SK-N-SH (cell line): Measurements from ENCODE around the gene DMAP1. TPM values are rescaled to one million over a fixed set of nuclear protein-coding genes. Genes with fewer than 3 reads are reported as not detected.

ENCODE experiments used
- CTCF ChIA-PET: fragments of 300-600, 350-600 bp; formaldehyde crosslinking; extraction: SDS; loops from one replicate; lab custom pipeline; 2021; lab: Yijun Ruan, JAX
- POLR2A ChIA-PET: fragments of 350-600 bp; sonication (Branson Sonifier 250); formaldehyde crosslinking; extraction: SDS; loops from one replicate; lab custom pipeline; 2020; ENCODE audit warnings: antibody characterized with exemption, inconsistent platforms; lab: Yijun Ruan, JAX
- DNase-seq: peaks from one replicate; pipeline ENCODE4 v3.0.0; 2012
- H2AFZ ChIP-seq: fragments of 200-600 bp; sonication (generic); 2 replicates; pipeline ENCODE4 v1.8.1; 2016; ENCODE audit warnings: antibody characterized with exemption, mild to moderate bottlenecking, low read depth
- H3F3A ChIP-seq: fragments of 200-600 bp; sonication (generic); replicated peaks from 2 replicates; pipeline ENCODE3; 2016; ENCODE audit warnings: antibody characterized with exemption, mild to moderate bottlenecking; ENCODE audit not compliant: insufficient read depth
- H3K27ac ChIP-seq, 2 experiments: fragments of 200-500 bp in 1 of 2; fragments of 200-600 bp in 1 of 2; sonication (Bioruptor generic) in 1 of 2; sonication (generic), shearing (Covaris generic) in 1 of 2; 2 replicates each; pipeline versions ENCODE4 v1.5.1 to v1.6.1; 2014 to 2016; ENCODE audit warnings: low read depth in 2 of 2, inconsistent platforms in 1 of 2, low read length in 1 of 2, mild to moderate bottlenecking in 1 of 2, mixed read lengths in 1 of 2
- H3K27me3 ChIP-seq: fragments of 200-600 bp; sonication (generic), shearing (Covaris generic); 2 replicates; pipeline ENCODE4 v1.6.1; 2016; ENCODE audit warnings: mixed run types; ENCODE audit not compliant: insufficient read depth
- H3K36me3 ChIP-seq, 2 experiments: fragments of 200-500 bp in 1 of 2; fragments of 200-600 bp in 1 of 2; sonication (Bioruptor generic) in 1 of 2; sonication (generic) in 1 of 2; replicated peaks in 1 of 2; 2 replicates each; pipeline versions ENCODE3 to v1.5.1; 2014 to 2016; ENCODE audit warnings: low read length in 1 of 2, mild to moderate bottlenecking in 1 of 2; ENCODE audit not compliant: insufficient read depth in 2 of 2, control insufficient read depth in 1 of 2
- H3K4me1 ChIP-seq, 2 experiments: fragments of 200-500 bp in 1 of 2; fragments of 200-600 bp in 1 of 2; sonication (Bioruptor generic) in 1 of 2; sonication (generic), shearing (Covaris generic) in 1 of 2; 2 replicates each; pipeline versions ENCODE4 v1.5.1 to v1.6.1; 2014 to 2016; ENCODE audit warnings: low read depth in 1 of 2, low read length in 1 of 2, mixed run types in 1 of 2; ENCODE audit not compliant: insufficient read depth in 2 of 2, control insufficient read depth in 1 of 2
- H3K4me2 ChIP-seq: fragments of 200-600 bp; sonication (generic), shearing (Covaris generic); 2 replicates; pipeline ENCODE4 v1.6.1; 2017; ENCODE audit warnings: mixed run types
- H3K4me3 ChIP-seq, 2 experiments: fragments of 200-500 bp in 1 of 2; fragments of 200-600 bp in 1 of 2; sonication (Bioruptor generic) in 1 of 2; sonication (generic), shearing (Covaris generic) in 1 of 2; 2 replicates each; pipeline versions ENCODE4 v1.5.1 to v1.8.1; 2014 to 2016; ENCODE audit warnings: low read depth in 2 of 2, inconsistent platforms in 1 of 2, low read length in 1 of 2, mild to moderate bottlenecking in 1 of 2, mixed read lengths in 1 of 2, moderate library complexity in 1 of 2
- H3K79me2 ChIP-seq: fragments of 200-600 bp; sonication (generic); 2 replicates; pipeline ENCODE4 v1.8.1; 2017; ENCODE audit warnings: mild to moderate bottlenecking; ENCODE audit not compliant: insufficient read depth
- H3K9ac ChIP-seq: fragments of 200-600 bp; sonication (generic); 2 replicates; pipeline ENCODE4 v1.6.1; 2017; ENCODE audit warnings: mixed run types
- H3K9me2 ChIP-seq: fragments of 200-600 bp; sonication (generic); 2 replicates; pipeline ENCODE4 v1.6.1; 2017; ENCODE audit warnings: mixed run types
- H3K9me3 ChIP-seq: fragments of 200-600 bp; sonication (generic); 2 replicates; pipeline ENCODE4 v1.6.1; 2017; ENCODE audit warnings: mixed run types, mild to moderate bottlenecking, moderate library complexity
- H4K20me1 ChIP-seq: fragments of 200-600 bp; sonication (generic); 2 replicates; pipeline ENCODE4 v1.6.1; 2017; ENCODE audit warnings: mild to moderate bottlenecking, mixed run types; ENCODE audit not compliant: insufficient read depth
- CHD2 ChIP-seq: fragments of 150-350 bp; IDR thresholded peaks from 2 replicates; pipeline ENCODE4 v1.6.1; 2018; ENCODE audit warnings: low read length; ENCODE audit not compliant: partially characterized antibody
- EZH2phosphoT487 ChIP-seq: fragments of 200-600 bp; sonication (generic); IDR thresholded peaks from 2 replicates; pipeline ENCODE4 v1.6.1; 2017; ENCODE audit warnings: low read depth, mixed run types, mild to moderate bottlenecking, antibody characterized with exemption, moderate library complexity, borderline replicate concordance
- FOSL2 ChIP-seq: IDR thresholded peaks from 2 replicates; pipeline ENCODE4 v1.4.0; 2012; ENCODE audit warnings: low read depth, mild to moderate bottlenecking, moderate library complexity, borderline replicate concordance
- FOXJ3 ChIP-seq: sonication (generic); formaldehyde crosslinking; IDR thresholded peaks from 2 replicates; pipeline ENCODE4 v1.5.1; 2020; ENCODE audit warnings: mild to moderate bottlenecking, missing genetic modification reagents
- FOXM1 ChIP-seq: IDR thresholded peaks from 2 replicates; pipeline ENCODE4 v1.4.0; 2012; ENCODE audit warnings: low read depth, mild to moderate bottlenecking
- GABPA ChIP-seq: IDR thresholded peaks from 2 replicates; pipeline ENCODE4 v1.4.0; 2012; ENCODE audit warnings: low read depth, mild to moderate bottlenecking
- MEF2A ChIP-seq: IDR thresholded peaks from 2 replicates; pipeline ENCODE4 v1.4.0; 2012; ENCODE audit warnings: low read depth, borderline replicate concordance
- MXI1 ChIP-seq: IDR thresholded peaks from 2 replicates; pipeline ENCODE4 v1.6.1; 2012; ENCODE audit warnings: mild to moderate bottlenecking, low read depth, low read length, improper control_type of control experiment
- NRF1 ChIP-seq: IDR thresholded peaks from 2 replicates; pipeline ENCODE4 v1.6.1; 2012; ENCODE audit warnings: low read depth, mild to moderate bottlenecking, low read length
- POLR2AphosphoS5 ChIP-seq: IDR thresholded peaks from 2 replicates; pipeline ENCODE4 v1.6.1; 2012; ENCODE audit warnings: low read depth, low read length
- RCOR1 ChIP-seq: fragments of 150-350 bp; IDR thresholded peaks from 2 replicates; pipeline ENCODE4 v1.6.1; 2017; ENCODE audit warnings: antibody characterized with exemption, low read length
- RXRA ChIP-seq: IDR thresholded peaks from 2 replicates; pipeline ENCODE4 v1.4.0; 2012; ENCODE audit warnings: low read depth, mild to moderate bottlenecking, borderline replicate concordance
- TAF1 ChIP-seq: IDR thresholded peaks from 2 replicates; pipeline ENCODE4 v1.6.1; 2012; ENCODE audit warnings: low read depth, mild to moderate bottlenecking, low read length, moderate library complexity, borderline replicate concordance
- TCF12 ChIP-seq: IDR thresholded peaks from 2 replicates; pipeline ENCODE4 v1.4.0; 2012
- TEAD4 ChIP-seq: IDR thresholded peaks from 2 replicates; pipeline ENCODE4 v1.4.0; 2012; ENCODE audit warnings: mild to moderate bottlenecking, borderline replicate concordance; ENCODE audit not compliant: insufficient read depth
- WGBS: methylation state at CpG from one replicate; pipeline ENCODE4 v1.1.6; 2017; ENCODE audit warnings: low lambda C conversion rate; 5-methylcytosine and 5-hydroxymethylcytosine counted together
- polyA plus RNA-seq, 3 experiments: library from polyadenylated mRNA; depleted of rRNA; stranded (reverse); fragments of >200 nt; gene quantifications; 2 replicates each; pipeline ENCODE4 v1.2.3, GENCODE V29; 2012
- TF ChIP-seq, protein P1 (sequence below): IDR thresholded peaks from 2 replicates; pipeline ENCODE4 v1.4.0; 2012; ENCODE audit warnings: low read depth, borderline replicate concordance
- TF ChIP-seq, protein P2 (sequence below): IDR thresholded peaks from 2 replicates; pipeline ENCODE4 v1.6.1; 2012; ENCODE audit warnings: mild to moderate bottlenecking, low read depth, low read length, moderate library complexity
- TF ChIP-seq, protein P3 (sequence below): fragments of 200-600 bp; sonication (generic); IDR thresholded peaks from 2 replicates; pipeline ENCODE4 v1.6.1; 2017; ENCODE audit warnings: antibody characterized with exemption, mild to moderate bottlenecking, moderate library complexity

The DMAP1 gene
- polyA plus RNA-seq, 1 of the 3 experiments (the other 2 are of a cell fraction), result 59.6 TPM

DNA sequence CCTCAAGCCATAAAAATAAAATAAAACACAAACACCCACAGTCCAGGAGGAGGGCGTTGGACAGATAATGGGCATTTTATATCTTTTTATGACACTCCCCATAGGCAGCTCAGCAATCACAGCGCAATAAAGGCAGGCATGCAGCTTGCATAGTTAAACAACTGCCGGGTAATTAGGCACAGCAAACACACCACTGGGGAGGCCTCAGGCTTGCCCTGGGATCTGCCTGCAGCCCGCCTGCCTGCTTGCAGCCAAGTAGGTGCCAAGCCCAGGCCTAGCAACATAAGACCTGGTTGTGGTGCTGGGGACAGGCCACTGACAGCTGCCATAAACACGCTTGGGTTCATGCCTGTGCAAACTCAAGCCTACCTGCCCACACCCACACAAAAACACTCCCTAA lies 54.2 kb downstream of the DMAP1 start:
- no peak for DNase-seq
- H3F3A ChIP-seq, result no peaks in the 10 kb centered on the region
- no peak overlapping the region for H2AFZ ChIP-seq
- ChIA-PET POLR2A (interaction anchor here (1.2 kb wide), 1 partner anchor 11 kb away, joined by 3 read pairs; no protein-coding TSS in a partner anchor), CTCF (interaction anchor here (1.1 to 2.1 kb wide), 3 partner anchors 9 to 50 kb away, joined by 3 to 8 read pairs (median 4); no protein-coding TSS in a partner anchor)
- H4K20me1 ChIP-seq, result no peaks in the 10 kb centered on the region
- H3K9ac ChIP-seq, result no peak overlapping the region
- H3K4me2 ChIP-seq, result no peak overlapping the region
- no peaks in the 10 kb centered on the region for H3K9me2 ChIP-seq
- no peaks in the 10 kb centered on the region; a peak in 1 of 4 replicates for H3K4me1 ChIP-seq
- TF ChIP-seq MXI1 (no peak), FOXM1 (no peak), POLR2AphosphoS5 (no peak), TEAD4 (no peak), CHD2 (no peak), MEF2A (no peak), NRF1 (no peak), FOSL2 (no peak), TAF1 (no peak), TCF12 (no peak), RXRA (no peak), EZH2phosphoT487 (no peak), GABPA (no peak)
- TF ChIP-seq, protein P1, sequence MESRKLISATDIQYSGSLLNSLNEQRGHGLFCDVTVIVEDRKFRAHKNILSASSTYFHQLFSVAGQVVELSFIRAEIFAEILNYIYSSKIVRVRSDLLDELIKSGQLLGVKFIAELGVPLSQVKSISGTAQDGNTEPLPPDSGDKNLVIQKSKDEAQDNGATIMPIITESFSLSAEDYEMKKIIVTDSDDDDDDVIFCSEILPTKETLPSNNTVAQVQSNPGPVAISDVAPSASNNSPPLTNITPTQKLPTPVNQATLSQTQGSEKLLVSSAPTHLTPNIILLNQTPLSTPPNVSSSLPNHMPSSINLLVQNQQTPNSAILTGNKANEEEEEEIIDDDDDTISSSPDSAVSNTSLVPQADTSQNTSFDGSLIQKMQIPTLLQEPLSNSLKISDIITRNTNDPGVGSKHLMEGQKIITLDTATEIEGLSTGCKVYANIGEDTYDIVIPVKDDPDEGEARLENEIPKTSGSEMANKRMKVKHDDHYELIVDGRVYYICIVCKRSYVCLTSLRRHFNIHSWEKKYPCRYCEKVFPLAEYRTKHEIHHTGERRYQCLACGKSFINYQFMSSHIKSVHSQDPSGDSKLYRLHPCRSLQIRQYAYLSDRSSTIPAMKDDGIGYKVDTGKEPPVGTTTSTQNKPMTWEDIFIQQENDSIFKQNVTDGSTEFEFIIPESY, result no peak
- H3K9me3 ChIP-seq, result no peaks in the 10 kb centered on the region
- no peak overlapping the region for H3K4me3 ChIP-seq
- H3K27me3 ChIP-seq, result no peaks in the 10 kb centered on the region
- H3K27ac ChIP-seq, result no peak overlapping the region
- H3K36me3 ChIP-seq, result peaks cover 0 to 11% of the 10 kb centered on the region in 2 experiments
- H3K79me2 ChIP-seq, result no peaks in the 10 kb centered on the region
- WGBS, result 100% methylated on average over 3 of the region's 5 CpGs

DNA sequence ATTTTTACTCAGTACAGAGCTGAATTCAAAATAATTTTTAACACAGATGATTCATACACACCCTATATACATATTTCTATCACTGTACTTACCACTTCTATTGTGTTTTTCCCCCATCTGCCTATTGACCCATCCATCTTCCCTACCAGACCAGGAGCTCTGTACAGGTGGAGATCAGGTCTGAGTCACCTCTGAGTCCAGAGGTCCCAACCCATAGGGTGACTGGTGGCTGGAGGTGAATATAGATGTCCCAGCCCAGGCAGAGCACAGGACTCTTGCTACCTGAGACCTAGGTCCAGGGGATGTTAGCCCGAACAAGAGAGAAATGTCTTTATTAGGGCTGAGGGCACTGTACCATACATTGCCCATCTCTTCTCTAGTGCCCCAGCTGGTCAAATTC lies 54.8 kb downstream of the DMAP1 start:
- peaks cover 0 to 11% of the 10 kb centered on the region in 2 experiments for H3K36me3 ChIP-seq
- H3K9ac ChIP-seq, result no peak overlapping the region
- H3K27ac ChIP-seq, result no peak overlapping the region
- no peaks in the 10 kb centered on the region for H3K4me1 ChIP-seq
- H2AFZ ChIP-seq, result no peak overlapping the region
- H3F3A ChIP-seq, result no peaks in the 10 kb centered on the region
- no peak overlapping the region for H3K4me2 ChIP-seq
- no peaks in the 10 kb centered on the region for H4K20me1 ChIP-seq
- H3K79me2 ChIP-seq, result no peaks in the 10 kb centered on the region
- ChIA-PET CTCF (interaction anchor here (1.0 to 3.4 kb wide), 6 partner anchors 9 to 110 kb away, joined by 3 to 12 read pairs (median 4); no protein-coding TSS in a partner anchor), POLR2A (interaction anchor here (1.2 kb wide), 1 partner anchor 11 kb away, joined by 3 read pairs; no protein-coding TSS in a partner anchor)
- TF ChIP-seq, protein P2, sequence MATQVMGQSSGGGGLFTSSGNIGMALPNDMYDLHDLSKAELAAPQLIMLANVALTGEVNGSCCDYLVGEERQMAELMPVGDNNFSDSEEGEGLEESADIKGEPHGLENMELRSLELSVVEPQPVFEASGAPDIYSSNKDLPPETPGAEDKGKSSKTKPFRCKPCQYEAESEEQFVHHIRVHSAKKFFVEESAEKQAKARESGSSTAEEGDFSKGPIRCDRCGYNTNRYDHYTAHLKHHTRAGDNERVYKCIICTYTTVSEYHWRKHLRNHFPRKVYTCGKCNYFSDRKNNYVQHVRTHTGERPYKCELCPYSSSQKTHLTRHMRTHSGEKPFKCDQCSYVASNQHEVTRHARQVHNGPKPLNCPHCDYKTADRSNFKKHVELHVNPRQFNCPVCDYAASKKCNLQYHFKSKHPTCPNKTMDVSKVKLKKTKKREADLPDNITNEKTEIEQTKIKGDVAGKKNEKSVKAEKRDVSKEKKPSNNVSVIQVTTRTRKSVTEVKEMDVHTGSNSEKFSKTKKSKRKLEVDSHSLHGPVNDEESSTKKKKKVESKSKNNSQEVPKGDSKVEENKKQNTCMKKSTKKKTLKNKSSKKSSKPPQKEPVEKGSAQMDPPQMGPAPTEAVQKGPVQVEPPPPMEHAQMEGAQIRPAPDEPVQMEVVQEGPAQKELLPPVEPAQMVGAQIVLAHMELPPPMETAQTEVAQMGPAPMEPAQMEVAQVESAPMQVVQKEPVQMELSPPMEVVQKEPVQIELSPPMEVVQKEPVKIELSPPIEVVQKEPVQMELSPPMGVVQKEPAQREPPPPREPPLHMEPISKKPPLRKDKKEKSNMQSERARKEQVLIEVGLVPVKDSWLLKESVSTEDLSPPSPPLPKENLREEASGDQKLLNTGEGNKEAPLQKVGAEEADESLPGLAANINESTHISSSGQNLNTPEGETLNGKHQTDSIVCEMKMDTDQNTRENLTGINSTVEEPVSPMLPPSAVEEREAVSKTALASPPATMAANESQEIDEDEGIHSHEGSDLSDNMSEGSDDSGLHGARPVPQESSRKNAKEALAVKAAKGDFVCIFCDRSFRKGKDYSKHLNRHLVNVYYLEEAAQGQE, result no peak
- TF ChIP-seq FOXM1 (no peak), RCOR1 (no peak), FOXJ3 (CRISPR knock-in tag) (no peak), TAF1 (no peak)
- TF ChIP-seq, protein P3, sequence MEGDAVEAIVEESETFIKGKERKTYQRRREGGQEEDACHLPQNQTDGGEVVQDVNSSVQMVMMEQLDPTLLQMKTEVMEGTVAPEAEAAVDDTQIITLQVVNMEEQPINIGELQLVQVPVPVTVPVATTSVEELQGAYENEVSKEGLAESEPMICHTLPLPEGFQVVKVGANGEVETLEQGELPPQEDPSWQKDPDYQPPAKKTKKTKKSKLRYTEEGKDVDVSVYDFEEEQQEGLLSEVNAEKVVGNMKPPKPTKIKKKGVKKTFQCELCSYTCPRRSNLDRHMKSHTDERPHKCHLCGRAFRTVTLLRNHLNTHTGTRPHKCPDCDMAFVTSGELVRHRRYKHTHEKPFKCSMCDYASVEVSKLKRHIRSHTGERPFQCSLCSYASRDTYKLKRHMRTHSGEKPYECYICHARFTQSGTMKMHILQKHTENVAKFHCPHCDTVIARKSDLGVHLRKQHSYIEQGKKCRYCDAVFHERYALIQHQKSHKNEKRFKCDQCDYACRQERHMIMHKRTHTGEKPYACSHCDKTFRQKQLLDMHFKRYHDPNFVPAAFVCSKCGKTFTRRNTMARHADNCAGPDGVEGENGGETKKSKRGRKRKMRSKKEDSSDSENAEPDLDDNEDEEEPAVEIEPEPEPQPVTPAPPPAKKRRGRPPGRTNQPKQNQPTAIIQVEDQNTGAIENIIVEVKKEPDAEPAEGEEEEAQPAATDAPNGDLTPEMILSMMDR, result no peak
- DNase-seq, result no peak
- H3K9me2 ChIP-seq, result no peaks in the 10 kb centered on the region
- 100% methylated on average over 1 of the region's 1 CpG for WGBS
- H3K27me3 ChIP-seq, result no peaks in the 10 kb centered on the region
- H3K9me3 ChIP-seq, result no peaks in the 10 kb centered on the region
- no peak overlapping the region for H3K4me3 ChIP-seq
